NCI-H128 (cell line): Measurements from ENCODE around the gene DTX4.
"Not testable (repeated sequence)": the region's sequence is repeated elsewhere in the genome, so short reads cannot be mapped to it uniquely, and the experiment has no call there.

Source experiments
- DNase-seq: peaks from one replicate; lab custom pipeline; 2025; ENCODE audit not compliant: unreplicated experiment; lab: John Stamatoyannopoulos, UW

Gene DTX4

GRCh38 chr11:59171508-59172322 lies at the start of gene DTX4:
DTX4 (plus strand) TSS chr11:59172132; CDS start chr11:59172596, 464 bp downstream.
- peak; percentile 74 for DNase-seq

GRCh38 chr11:59135648-59136461 lies 36.1 kb upstream of the DTX4 start:
- peak; percentile 69 for DNase-seq

GRCh38 chr11:59136551-59136950 lies 35.4 kb upstream of the DTX4 start:
- not testable (repeated sequence) for DNase-seq

- no peak for DNase-seq
Measured at GRCh38 chr11:59137190-59137589, 34.7 kb upstream of the DTX4 start.

- no peak for DNase-seq
Measured at GRCh38 chr11:59138643-59139042, 33.3 kb upstream of the DTX4 start.

- no peak for DNase-seq
Measured at GRCh38 chr11:59141191-59141590, 30.7 kb upstream of the DTX4 start.

GRCh38 chr11:59141673-59142460 lies 30.1 kb upstream of the DTX4 start:
- DNase-seq: no peak

- DNase-seq: peak; percentile 65
Measured at GRCh38 chr11:59142530-59143507, 29.1 kb upstream of the DTX4 start, which contains the start of gene FAM111A. FAM111A (plus strand) TSS chr11:59142856; CDS start chr11:59148873, 6,017 bp downstream.

GRCh38 chr11:59144096-59144495 lies 27.8 kb upstream of the DTX4 start:
- no peak for DNase-seq

GRCh38 chr11:59144579-59145345 lies 27.2 kb upstream of the DTX4 start:
- DNase-seq: peak; percentile 64

GRCh38 chr11:59145534-59145933 lies 26.4 kb upstream of the DTX4 start:
- DNase-seq: no peak

GRCh38 chr11:59151761-59152160 lies 20.2 kb upstream of the DTX4 start:
- no peak for DNase-seq

GRCh38 chr11:59152312-59152951 lies 19.5 kb upstream of the DTX4 start:
- no peak for DNase-seq

- no peak for DNase-seq
Measured at GRCh38 chr11:59154610-59155009, 17.3 kb upstream of the DTX4 start.

- DNase-seq: no peak
Measured at GRCh38 chr11:59157433-59157832, 14.5 kb upstream of the DTX4 start.

- peak; percentile 42 for DNase-seq
Measured at GRCh38 chr11:59158206-59159068, 13.5 kb upstream of the DTX4 start.

- no peak for DNase-seq
Measured at GRCh38 chr11:59164028-59164427, 7.9 kb upstream of the DTX4 start.
